AG04450 (cell line): ENCODE results near the gene NRG2. TPM values are rescaled to one million over a fixed set of nuclear protein-coding genes. Genes with fewer than 3 reads are reported as not detected.

Source experiments
- CTCF ChIA-PET: fragments of 300-600, 350-600 bp; formaldehyde crosslinking; extraction: SDS; loops from one replicate; lab custom pipeline; 2022; ENCODE audit warnings: antibody characterized with exemption, inconsistent platforms; lab: Charles Lee
- POLR2A ChIA-PET: fragments of 350-600 bp; formaldehyde crosslinking; extraction: SDS; loops from one replicate; lab custom pipeline; 2021; ENCODE audit warnings: antibody characterized with exemption, inconsistent platforms; lab: Yijun Ruan, JAX
- DNase-seq: peaks from one replicate; pipeline ENCODE4 v3.0.0-alpha.2; 2011; ENCODE audit warnings: low read depth, low spot score
- H3K27ac ChIP-seq: one replicate; pipeline ENCODE4 v1.5.1; 2012; ENCODE audit warnings: low read depth, low read length, control low read depth
- H3K27me3 ChIP-seq: one replicate; pipeline ENCODE4 v1.6.0; 2012; ENCODE audit warnings: low read length; ENCODE audit not compliant: control insufficient read depth, insufficient read depth
- H3K4me3 ChIP-seq: 2 replicates; pipeline ENCODE4 v1.5.1; 2011; ENCODE audit warnings: mild to moderate bottlenecking, low read depth, low read length, control low read depth
- H3K9me3 ChIP-seq: 2 replicates; pipeline ENCODE4 v1.5.1; 2012; ENCODE audit warnings: low read length; ENCODE audit not compliant: control insufficient read depth, insufficient read depth
- polyA plus RNA-seq: library from polyadenylated mRNA; depleted of rRNA; stranded (reverse); fragments of >200 nt; gene quantifications from 2 replicates; pipeline ENCODE4 v1.2.3, GENCODE V29; 2011
- TF ChIP-seq, protein P1 (sequence below): IDR thresholded peaks from 2 replicates; pipeline ENCODE4 v1.5.1; 2011; ENCODE audit warnings: low read depth, low read length, control low read depth, inconsistent platforms

The NRG2 gene
- polyA plus RNA-seq, 1 experiment, result 0.02 TPM

DNA sequence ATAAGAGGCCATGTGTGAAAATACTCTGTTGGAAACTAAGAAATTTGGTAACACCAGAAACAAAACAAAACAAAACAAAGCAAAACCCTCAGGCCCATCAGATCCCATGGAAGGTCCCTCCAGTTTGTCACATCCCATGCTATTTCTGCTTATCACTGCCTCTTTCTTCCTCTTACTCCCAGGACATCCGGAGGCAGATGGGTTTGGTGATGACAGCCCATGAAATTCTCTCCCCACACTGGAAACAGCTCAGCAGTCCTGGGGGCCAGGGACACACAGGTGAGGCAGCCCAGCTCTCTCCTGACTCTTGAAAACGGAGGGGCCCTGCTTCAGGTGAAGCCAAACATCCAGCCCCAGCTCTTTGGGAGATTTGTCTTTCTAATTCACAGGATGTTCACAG lies 63.2 kb downstream of the NRG2 start:
- TF ChIP-seq, protein P1, sequence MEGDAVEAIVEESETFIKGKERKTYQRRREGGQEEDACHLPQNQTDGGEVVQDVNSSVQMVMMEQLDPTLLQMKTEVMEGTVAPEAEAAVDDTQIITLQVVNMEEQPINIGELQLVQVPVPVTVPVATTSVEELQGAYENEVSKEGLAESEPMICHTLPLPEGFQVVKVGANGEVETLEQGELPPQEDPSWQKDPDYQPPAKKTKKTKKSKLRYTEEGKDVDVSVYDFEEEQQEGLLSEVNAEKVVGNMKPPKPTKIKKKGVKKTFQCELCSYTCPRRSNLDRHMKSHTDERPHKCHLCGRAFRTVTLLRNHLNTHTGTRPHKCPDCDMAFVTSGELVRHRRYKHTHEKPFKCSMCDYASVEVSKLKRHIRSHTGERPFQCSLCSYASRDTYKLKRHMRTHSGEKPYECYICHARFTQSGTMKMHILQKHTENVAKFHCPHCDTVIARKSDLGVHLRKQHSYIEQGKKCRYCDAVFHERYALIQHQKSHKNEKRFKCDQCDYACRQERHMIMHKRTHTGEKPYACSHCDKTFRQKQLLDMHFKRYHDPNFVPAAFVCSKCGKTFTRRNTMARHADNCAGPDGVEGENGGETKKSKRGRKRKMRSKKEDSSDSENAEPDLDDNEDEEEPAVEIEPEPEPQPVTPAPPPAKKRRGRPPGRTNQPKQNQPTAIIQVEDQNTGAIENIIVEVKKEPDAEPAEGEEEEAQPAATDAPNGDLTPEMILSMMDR, result no peak
- peaks cover 21% of the 10 kb centered on the region for H3K27me3 ChIP-seq
- ChIA-PET POLR2A (no interaction called here), CTCF (interaction anchor here (0.7 to 1.7 kb wide), 4 partner anchors 10 to 193 kb away, joined by 3 to 5 read pairs (median 4); no protein-coding TSS in a partner anchor)
- H3K4me3 ChIP-seq, result no peak overlapping the region
- no peak for DNase-seq
- no peak overlapping the region for H3K27ac ChIP-seq
- no peaks in the 10 kb centered on the region for H3K9me3 ChIP-seq

DNA sequence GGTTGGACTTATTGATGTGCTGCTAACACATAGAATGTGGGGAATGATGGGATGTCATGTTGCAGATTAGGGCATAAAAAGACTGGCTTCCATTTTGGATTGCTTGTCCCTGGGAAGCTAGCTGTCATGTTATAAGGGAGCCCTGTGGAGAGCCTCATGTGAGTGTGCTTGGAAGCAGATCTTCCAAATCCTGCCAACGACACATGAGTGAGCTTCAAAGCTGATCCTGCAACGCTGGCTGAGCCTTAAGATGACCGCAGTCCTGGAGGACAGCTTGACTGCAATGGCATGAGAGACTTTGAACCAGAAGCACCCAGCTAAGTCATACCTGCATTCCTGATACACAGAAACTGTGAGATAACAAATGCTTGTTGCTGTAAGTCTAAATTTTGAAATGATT lies 63.6 kb downstream of the NRG2 start:
- Histone ChIP-seq H3K27me3 (peaks cover 21% of the 10 kb centered on the region), H3K27ac (no peak overlapping the region), H3K4me3 (no peak overlapping the region), H3K9me3 (no peaks in the 10 kb centered on the region)
- POLR2A ChIA-PET, result no interaction called here
- TF ChIP-seq, protein P1, result no peak
- CTCF ChIA-PET, result interaction anchor here (0.7 to 1.7 kb wide), 4 partner anchors 9 to 192 kb away, joined by 3 to 5 read pairs (median 4); no protein-coding TSS in a partner anchor
- DNase-seq, result no peak

DNA sequence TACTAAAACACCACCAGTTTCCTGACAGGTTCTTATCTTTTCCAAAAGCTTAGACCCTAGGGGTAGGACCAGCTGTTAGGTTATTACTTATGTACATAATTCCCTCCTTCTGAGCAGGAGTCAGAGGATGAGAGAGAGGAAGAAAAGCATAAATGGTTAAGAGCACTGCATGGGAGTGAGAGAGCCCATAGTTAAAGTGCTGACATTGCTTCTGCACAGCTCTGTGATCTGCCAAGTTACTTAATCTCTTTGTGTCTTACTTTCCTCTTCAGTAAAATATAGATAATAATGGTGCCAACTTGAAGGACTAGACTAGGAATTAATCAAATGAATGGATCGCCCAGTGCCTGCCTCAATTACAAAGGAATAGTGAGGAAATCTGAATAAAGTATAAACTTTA lies 66.4 kb downstream of the NRG2 start:
- TF ChIP-seq, protein P1, result no peak
- ChIA-PET POLR2A (no interaction called here), CTCF (interaction anchor here (0.6 to 1.7 kb wide), 4 partner anchors 7 to 743 kb away, joined by 3 to 6 read pairs (median 3); no protein-coding TSS in a partner anchor)
- no peak for DNase-seq
- Histone ChIP-seq H3K27ac (no peak overlapping the region), H3K9me3 (no peaks in the 10 kb centered on the region), H3K27me3 (peaks cover 10% of the 10 kb centered on the region), H3K4me3 (no peak overlapping the region)

DNA sequence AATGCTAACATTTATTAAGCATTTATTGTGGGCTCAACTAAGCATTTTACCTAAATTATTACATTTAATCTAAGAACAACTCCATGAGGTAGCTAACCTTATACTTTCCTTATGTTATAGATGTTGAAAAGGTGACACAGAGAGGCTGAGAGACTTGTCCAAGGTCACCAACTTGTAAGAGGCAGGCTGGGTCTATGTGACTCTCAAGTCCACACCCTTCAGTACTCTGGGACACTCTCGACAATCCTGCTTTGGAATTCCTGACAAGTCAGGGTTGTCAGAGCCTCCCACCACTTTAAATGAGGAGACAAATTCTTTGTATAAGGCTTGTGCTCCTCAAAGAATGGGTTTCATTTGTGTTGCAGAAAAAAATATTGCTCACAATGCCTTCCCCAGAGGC lies 67.2 kb downstream of the NRG2 start:
- Histone ChIP-seq H3K4me3 (no peak overlapping the region), H3K27me3 (peaks cover 8% of the 10 kb centered on the region), H3K27ac (no peak overlapping the region), H3K9me3 (no peaks in the 10 kb centered on the region)
- CTCF ChIA-PET, result interaction anchor here (1.7 kb wide), 1 partner anchor 8 kb away, joined by 6 read pairs; no protein-coding TSS in a partner anchor
- POLR2A ChIA-PET, result no interaction called here
- DNase-seq, result no peak
- TF ChIP-seq, protein P1, result no peak

DNA sequence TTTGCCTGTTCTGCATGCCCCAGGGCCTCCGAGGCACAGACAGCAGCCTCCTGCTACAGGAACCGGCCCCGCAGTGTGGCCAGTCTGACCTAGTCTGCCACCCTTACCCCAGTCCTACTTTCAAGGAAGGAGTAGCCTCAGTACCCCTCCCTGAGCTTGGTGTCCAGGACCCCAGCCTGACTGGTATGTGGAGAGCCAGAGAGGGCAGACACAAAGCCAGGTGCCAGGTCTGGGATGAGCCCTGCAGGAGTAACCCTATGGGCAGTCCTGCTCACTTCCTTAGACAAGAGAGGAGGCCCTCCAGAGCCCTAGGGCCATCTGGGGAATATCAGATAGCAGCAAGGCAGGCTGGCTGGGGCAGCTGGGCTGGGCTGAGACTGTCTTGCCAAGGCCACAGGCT lies 67.8 kb downstream of the NRG2 start:
- ChIA-PET POLR2A (no interaction called here), CTCF (no interaction called here)
- Histone ChIP-seq H3K27ac (no peak overlapping the region), H3K4me3 (no peak overlapping the region), H3K9me3 (no peaks in the 10 kb centered on the region), H3K27me3 (peaks cover 12% of the 10 kb centered on the region)
- TF ChIP-seq, protein P1, result no peak
- no peak for DNase-seq
